ENCODE data around the gene FYCO1.

DNA sequence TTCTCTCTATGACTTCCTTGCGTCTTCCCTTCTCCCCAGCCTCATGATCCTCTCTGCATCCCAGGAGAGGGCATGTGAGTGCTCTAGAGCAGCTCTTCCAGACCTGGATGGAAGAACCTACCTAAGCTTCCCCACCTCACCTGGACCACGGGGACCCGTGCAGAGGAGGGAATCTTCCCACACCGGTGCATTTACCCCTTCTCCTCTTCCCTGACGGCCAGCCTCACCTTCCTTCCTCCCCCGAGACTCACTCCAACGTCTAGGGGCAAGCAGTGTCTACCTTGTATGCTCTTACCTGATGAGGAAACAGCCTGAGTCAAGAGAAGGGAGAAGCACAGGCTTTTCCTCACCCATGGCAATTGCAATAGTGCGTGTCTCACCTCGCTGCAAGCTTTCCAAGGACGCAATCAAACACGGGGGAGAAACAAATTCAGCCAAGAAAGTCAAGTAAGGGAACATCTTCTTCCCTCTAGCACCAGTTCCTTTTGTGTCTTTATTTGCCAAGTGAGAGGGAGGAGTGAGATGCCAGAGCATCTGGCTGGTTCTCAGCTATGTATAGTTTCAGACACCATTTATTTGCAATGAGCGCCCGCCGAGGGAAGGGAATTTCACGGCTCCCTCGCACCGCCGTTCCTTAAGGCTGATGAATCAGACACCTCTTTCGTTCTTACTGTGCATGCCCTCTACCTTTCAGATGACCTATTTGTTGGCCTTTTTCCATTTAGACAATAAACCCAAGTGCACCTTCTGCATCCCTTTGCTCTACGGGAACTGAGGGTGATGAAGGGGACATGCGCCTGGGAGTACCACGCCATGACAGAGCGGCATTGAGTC, 111.0 kb downstream of the FYCO1 start:
- 0 out of 2 replicates have a peak, but pooled peaks have one; percentile 13 for TF ChIP-seq EZH2phosphoT487 (IDR thresholded peaks at IDR 0.05; ENCODE audit: low read depth)
- TF ChIP-seq, protein P1, sequence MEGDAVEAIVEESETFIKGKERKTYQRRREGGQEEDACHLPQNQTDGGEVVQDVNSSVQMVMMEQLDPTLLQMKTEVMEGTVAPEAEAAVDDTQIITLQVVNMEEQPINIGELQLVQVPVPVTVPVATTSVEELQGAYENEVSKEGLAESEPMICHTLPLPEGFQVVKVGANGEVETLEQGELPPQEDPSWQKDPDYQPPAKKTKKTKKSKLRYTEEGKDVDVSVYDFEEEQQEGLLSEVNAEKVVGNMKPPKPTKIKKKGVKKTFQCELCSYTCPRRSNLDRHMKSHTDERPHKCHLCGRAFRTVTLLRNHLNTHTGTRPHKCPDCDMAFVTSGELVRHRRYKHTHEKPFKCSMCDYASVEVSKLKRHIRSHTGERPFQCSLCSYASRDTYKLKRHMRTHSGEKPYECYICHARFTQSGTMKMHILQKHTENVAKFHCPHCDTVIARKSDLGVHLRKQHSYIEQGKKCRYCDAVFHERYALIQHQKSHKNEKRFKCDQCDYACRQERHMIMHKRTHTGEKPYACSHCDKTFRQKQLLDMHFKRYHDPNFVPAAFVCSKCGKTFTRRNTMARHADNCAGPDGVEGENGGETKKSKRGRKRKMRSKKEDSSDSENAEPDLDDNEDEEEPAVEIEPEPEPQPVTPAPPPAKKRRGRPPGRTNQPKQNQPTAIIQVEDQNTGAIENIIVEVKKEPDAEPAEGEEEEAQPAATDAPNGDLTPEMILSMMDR (IDR thresholded peaks at IDR 0.05; ENCODE audit: low read depth, low read length): no peak
